Fibroblast of pulmonary artery (primary cell): ENCODE data around the gene ABCG1.

Source experiments
- DNase-seq: peaks from one replicate; pipeline ENCODE4 v3.0.0-alpha.2; 2010; ENCODE audit warnings: low read depth
- H3K4me3 ChIP-seq: replicated peaks from 2 replicates; pipeline ENCODE4 v1.5.1; 2011; ENCODE audit warnings: low read depth, mild to moderate bottlenecking, control low read depth, low read length, moderate library complexity
- TF ChIP-seq, protein P1 (sequence below): IDR thresholded peaks from 2 replicates; pipeline ENCODE4 v1.5.1; 2011; ENCODE audit warnings: mild to moderate bottlenecking, control low read depth, low read length, inconsistent platforms; ENCODE audit errors: missing control alignments

ABCG1 gene

DNA sequence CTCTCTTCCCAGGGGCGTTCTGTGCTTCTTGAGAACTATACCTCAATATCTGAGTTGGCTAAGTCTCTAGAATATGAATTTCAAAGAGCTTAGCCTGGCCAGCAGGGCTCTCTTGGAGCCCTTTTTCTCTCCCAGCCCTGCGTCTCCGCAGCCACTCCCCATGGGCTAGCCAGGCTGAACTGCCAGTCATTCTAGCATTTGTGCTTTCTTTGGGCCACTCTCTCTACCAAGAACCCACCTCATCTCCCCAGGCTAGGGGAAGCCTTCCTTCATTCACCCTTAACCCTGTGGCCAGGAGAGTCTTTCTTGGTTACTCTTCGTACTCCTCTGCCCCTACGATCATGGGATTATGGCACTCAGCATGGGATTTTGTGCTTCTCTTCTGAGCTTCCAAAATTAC, 18.2 kb downstream of the ABCG1 start:
- no peak overlapping the region for H3K4me3 ChIP-seq
- DNase-seq = no peak
- TF ChIP-seq, protein P1, sequence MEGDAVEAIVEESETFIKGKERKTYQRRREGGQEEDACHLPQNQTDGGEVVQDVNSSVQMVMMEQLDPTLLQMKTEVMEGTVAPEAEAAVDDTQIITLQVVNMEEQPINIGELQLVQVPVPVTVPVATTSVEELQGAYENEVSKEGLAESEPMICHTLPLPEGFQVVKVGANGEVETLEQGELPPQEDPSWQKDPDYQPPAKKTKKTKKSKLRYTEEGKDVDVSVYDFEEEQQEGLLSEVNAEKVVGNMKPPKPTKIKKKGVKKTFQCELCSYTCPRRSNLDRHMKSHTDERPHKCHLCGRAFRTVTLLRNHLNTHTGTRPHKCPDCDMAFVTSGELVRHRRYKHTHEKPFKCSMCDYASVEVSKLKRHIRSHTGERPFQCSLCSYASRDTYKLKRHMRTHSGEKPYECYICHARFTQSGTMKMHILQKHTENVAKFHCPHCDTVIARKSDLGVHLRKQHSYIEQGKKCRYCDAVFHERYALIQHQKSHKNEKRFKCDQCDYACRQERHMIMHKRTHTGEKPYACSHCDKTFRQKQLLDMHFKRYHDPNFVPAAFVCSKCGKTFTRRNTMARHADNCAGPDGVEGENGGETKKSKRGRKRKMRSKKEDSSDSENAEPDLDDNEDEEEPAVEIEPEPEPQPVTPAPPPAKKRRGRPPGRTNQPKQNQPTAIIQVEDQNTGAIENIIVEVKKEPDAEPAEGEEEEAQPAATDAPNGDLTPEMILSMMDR = no peak

DNA sequence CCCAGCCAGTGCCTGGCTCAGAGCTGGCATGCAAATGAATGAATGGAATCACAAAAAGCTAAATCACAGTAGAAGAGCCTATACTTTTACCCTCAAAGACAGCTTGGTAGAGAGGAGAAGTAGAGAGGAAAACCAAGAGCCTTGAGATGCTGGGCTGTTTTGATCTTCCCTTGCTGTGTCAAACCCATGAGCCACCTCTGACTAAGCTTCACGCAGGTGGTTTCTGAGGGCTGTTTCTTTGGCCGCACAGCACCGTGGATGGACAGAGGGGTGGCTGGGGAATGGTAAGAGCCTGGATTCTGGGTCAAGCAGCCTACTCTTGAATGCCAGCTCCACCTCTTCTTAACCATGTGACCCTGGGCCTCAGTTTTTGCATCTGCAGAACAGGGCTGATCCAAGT, 18.6 kb downstream of the ABCG1 start:
- H3K4me3 ChIP-seq = no peak overlapping the region
- TF ChIP-seq, protein P1 = no peak
- DNase-seq = no peak

- DNase-seq = no peak
- H3K4me3 ChIP-seq = no peak overlapping the region
- TF ChIP-seq, protein P1 = no peak
These were observed 19.4 kb downstream of the ABCG1 start for GRCh38 chr21:42238185-42238934.

- H3K4me3 ChIP-seq = no peak overlapping the region
- TF ChIP-seq, protein P1 = no peak
- DNase-seq = no peak
These were observed 20.6 kb downstream of the ABCG1 start for GRCh38 chr21:42239556-42239955.

DNA sequence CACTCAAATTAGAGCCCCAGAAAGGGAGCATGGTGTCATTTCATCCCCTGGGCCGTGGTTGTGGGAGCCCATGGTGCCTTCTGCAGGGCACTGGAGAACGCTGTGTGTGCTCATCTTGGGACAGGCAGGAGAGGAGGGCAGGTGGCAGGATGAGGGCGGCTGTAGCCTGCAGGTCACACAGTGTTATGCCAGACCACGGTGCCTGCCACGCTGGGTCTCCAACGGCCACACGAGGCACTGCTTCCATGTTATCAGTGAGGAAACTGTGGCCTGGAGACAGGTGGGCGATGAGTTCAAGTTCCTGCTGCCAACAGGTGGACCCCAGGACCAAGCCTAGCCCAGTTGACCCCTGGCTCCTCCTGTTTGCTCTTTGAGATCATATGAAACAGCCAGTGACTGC, 21.0 kb downstream of the ABCG1 start:
- no peak for DNase-seq
- TF ChIP-seq, protein P1 = no peak
- H3K4me3 ChIP-seq = no peak overlapping the region

DNA sequence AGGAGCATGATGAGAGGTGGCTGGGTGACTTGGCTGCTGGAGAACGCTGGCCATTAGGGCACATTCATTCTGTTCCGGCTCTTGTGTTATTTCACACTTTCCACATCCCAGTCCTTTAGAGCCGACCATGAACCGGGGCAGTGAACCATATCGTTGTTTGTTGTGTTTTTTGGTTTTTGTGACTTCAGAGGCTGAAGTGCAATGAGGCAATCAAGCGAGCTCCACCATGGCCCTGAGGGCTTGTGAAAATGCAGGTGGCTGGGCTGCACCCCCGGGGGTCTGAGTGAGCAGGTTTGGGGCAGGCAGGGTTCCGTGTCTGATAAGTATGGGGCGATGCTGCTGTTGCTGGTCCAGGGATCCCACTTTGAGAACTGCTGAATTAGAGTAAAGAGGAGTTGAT, 23.7 kb downstream of the ABCG1 start:
- DNase-seq = no peak
- no peak overlapping the region for H3K4me3 ChIP-seq

More for the DNA sequence above, 23.7 kb downstream of the ABCG1 start:
- TF ChIP-seq, protein P1 = no peak
